B cell (primary cell): ENCODE data around the gene SLC16A2. TPM values are rescaled to one million over a fixed set of nuclear protein-coding genes. Genes with fewer than 3 reads are reported as not detected.

Source experiments
- ATAC-seq: fragments of 200-7000 bp; cut with Tn5 transposase; one replicate; pipeline ENCODE4 v1.10.0; 2021; ENCODE audit warnings: low read depth, mild to moderate bottlenecking, moderate number of reproducible peaks, moderate library complexity
- CTCF ChIA-PET: fragments of 350-600 bp; sonication (Branson Sonifier 250); formaldehyde crosslinking; loops from one replicate; lab custom pipeline; 2021; ENCODE audit warnings: antibody characterized with exemption, inconsistent platforms; lab: Charles Lee
- POLR2A ChIA-PET: fragments of 350-600 bp; sonication (Branson Sonifier 250); formaldehyde crosslinking; loops from one replicate; lab custom pipeline; 2021; ENCODE audit warnings: antibody characterized with exemption; lab: Charles Lee
- DNase-seq: peaks from one replicate; pipeline ENCODE4 v3.0.0; 2013
- H2AFZ ChIP-seq: 2 replicates; pipeline ENCODE4 v1.6.1; 2012; ENCODE audit warnings: mild to moderate bottlenecking, low read depth, low read length; ENCODE audit not compliant: insufficient read depth, poor library complexity, severe bottlenecking
- H3K27ac ChIP-seq, 2 donors: 1 replicate in 1 of 2; 2 replicates in 1 of 2; pipeline ENCODE4 v1.5.1; 2012 to 2013; ENCODE audit warnings: low read length in 2 of 2, mild to moderate bottlenecking in 2 of 2, moderate library complexity in 1 of 2
- H3K27me3 ChIP-seq, 4 experiments: fragments of 200-600 bp in 1 of 4; sonication (generic) in 1 of 4; replicated peaks in 1 of 4; 1 replicate in 2 of 4; 2 replicates in 2 of 4; pipeline versions ENCODE4 v1.6.1 to v1.7.0; 2013 to 2016; ENCODE audit warnings: low read length in 3 of 4, mild to moderate bottlenecking in 2 of 4, mixed read lengths in 1 of 4, moderate library complexity in 1 of 4; ENCODE audit not compliant: insufficient read depth in 4 of 4, control insufficient read depth in 3 of 4; ENCODE audit errors: control extremely low read depth in 1 of 4
- H3K36me3 ChIP-seq, 2 experiments: replicated peaks in 1 of 2; 1 replicate in 1 of 2; 2 replicates in 1 of 2; pipeline versions ENCODE4 v1.6.1 to v1.7.1; 2013; ENCODE audit warnings: low read length in 1 of 2; ENCODE audit not compliant: insufficient read depth in 2 of 2, control insufficient read depth in 1 of 2; ENCODE audit errors: control extremely low read depth in 1 of 2, extremely low read depth in 1 of 2
- H3K4me1 ChIP-seq, 2 donors: fragments of 200-600 bp in 1 of 2; sonication (generic) in 1 of 2; 1 replicate in 1 of 2; 2 replicates in 1 of 2; pipeline versions ENCODE4 v1.5.1 to v1.6.1; 2013 to 2017; ENCODE audit warnings: low read length in 2 of 2; ENCODE audit not compliant: control insufficient read depth in 2 of 2, insufficient read depth in 2 of 2
- H3K4me2 ChIP-seq: replicated peaks from 2 replicates; pipeline ENCODE3; 2012; ENCODE audit warnings: mild to moderate bottlenecking, low read depth, low read length; ENCODE audit not compliant: poor library complexity, severe bottlenecking
- H3K4me3 ChIP-seq, 5 experiments: fragments of 200-600 bp in 1 of 5; sonication (generic) in 1 of 5; 1 replicate in 3 of 5; 2 replicates in 2 of 5; pipeline versions ENCODE4 v1.5.1 to v1.7.0; 2011 to 2016; ENCODE audit warnings: low read length in 4 of 5, mild to moderate bottlenecking in 4 of 5, low read depth in 2 of 5, control low read depth in 1 of 5, moderate library complexity in 1 of 5; ENCODE audit not compliant: insufficient read depth in 1 of 5; ENCODE audit errors: control extremely low read depth in 1 of 5, extremely low read depth in 1 of 5
- H3K79me2 ChIP-seq: fragments of 200-600 bp; sonication (generic); one replicate; pipeline ENCODE4 v1.6.0; 2016; ENCODE audit warnings: low read length; ENCODE audit not compliant: control insufficient read depth, insufficient read depth
- H3K9ac ChIP-seq: fragments of 200-600 bp; sonication (generic); 2 replicates; pipeline ENCODE4 v1.6.1; 2017; ENCODE audit warnings: mild to moderate bottlenecking, low read length, moderate library complexity
- H3K9me3 ChIP-seq, 3 donors: one replicate each; pipeline versions ENCODE4 v1.6.1 to v1.7.1; 2013; ENCODE audit warnings: low read length in 2 of 3; ENCODE audit not compliant: control insufficient read depth in 2 of 3, insufficient read depth in 1 of 3; ENCODE audit errors: control extremely low read depth in 1 of 3
- H4K20me1 ChIP-seq: 2 replicates; pipeline ENCODE4 v1.6.0; 2012; ENCODE audit warnings: mild to moderate bottlenecking, low read length; ENCODE audit not compliant: insufficient read depth, control insufficient read depth, poor library complexity, severe bottlenecking
- H3K27ac Mint-ChIP-seq: one replicate; pipeline ENCODE4 v1.8.0; 2021; ENCODE audit warnings: mixed read lengths
- H3K27me3 Mint-ChIP-seq: one replicate; pipeline ENCODE4 v1.8.0; 2021; ENCODE audit warnings: mixed read lengths
- H3K4me1 Mint-ChIP-seq: one replicate; pipeline ENCODE4 v1.8.0; 2021; ENCODE audit warnings: mixed read lengths
- H3K4me3 Mint-ChIP-seq: one replicate; pipeline ENCODE4 v1.8.0; 2021; ENCODE audit warnings: mixed read lengths
- H3K9me3 Mint-ChIP-seq: one replicate; pipeline ENCODE4 v1.8.0; 2022; ENCODE audit warnings: mixed read lengths; ENCODE audit not compliant: insufficient read depth
- EZH2 ChIP-seq: IDR thresholded peaks from 2 replicates; pipeline ENCODE4 v1.6.1; 2012; ENCODE audit warnings: borderline replicate concordance, low read depth, mild to moderate bottlenecking, moderate library complexity, low read length; ENCODE audit not compliant: insufficient read depth, poor library complexity, severe bottlenecking
- WGBS: methylation state at CpG from one replicate; pipeline ENCODE4 v1.1.5; 2013; ENCODE audit warnings: missing lambda C conversion rate; ENCODE audit not compliant: insufficient coverage; 5-methylcytosine and 5-hydroxymethylcytosine counted together
- intact Hi-C: fragments of 100-400 bp; cut with micrococcal nuclease; formaldehyde crosslinking; loops from one replicate; pipeline ENCODE4 v1.10.0; 2022
- polyA plus RNA-seq: library from polyadenylated mRNA; depleted of rRNA; stranded (reverse); fragments of >200 nt; gene quantifications from 2 replicates; pipeline ENCODE4 v1.2.3, GENCODE V29; 2012
- total RNA-seq, 2 donors: library from RNA; stranded (reverse); fragments of 120-200 nt in 1 of 2; gene quantifications; 1 replicate in 1 of 2; 2 replicates in 1 of 2; pipeline versions ENCODE4 v1.2.3 to v1.2.4, GENCODE V29; 2013 to 2022
- TF ChIP-seq, protein P1 (sequence below): fragments of 200-600 bp; IDR thresholded peaks from one replicate; pipeline ENCODE4 v1.8.0; 2022; ENCODE audit warnings: antibody characterized with exemption, mild to moderate bottlenecking

Gene SLC16A2
- total and polyA plus RNA-seq, 2 donors (not counting 1 experiment from before 2014, with no cell fraction given) = not detected

GRCh38 chrX:74511704-74512103 is 90.4 kb downstream of the SLC16A2 start:
- CTCF ChIA-PET = no interaction called here
- Histone ChIP-seq H3K4me3 (no peak overlapping the region), H3K27me3 (no peaks in the 10 kb centered on the region), H3K36me3 (no peaks in the 10 kb centered on the region), H2AFZ (no peak overlapping the region), H3K9me3 (no peaks in the 10 kb centered on the region), H3K4me1 (peaks cover 0 to 4% of the 10 kb centered on the region in 2 donors), H3K9ac (no peak overlapping the region), H3K79me2 (no peaks in the 10 kb centered on the region), H3K27ac (no peak overlapping the region), H3K4me2 (no peak overlapping the region), H4K20me1 (no peaks in the 10 kb centered on the region)
- Mint-ChIP-seq H3K4me1 (peaks cover 2% of the 10 kb centered on the region), H3K4me3 (no peak overlapping the region), H3K9me3 (no peaks in the 10 kb centered on the region), H3K27ac (no peak overlapping the region), H3K27me3 (no peaks in the 10 kb centered on the region)
- 94% methylated on average over 2 of the region's 3 CpGs for WGBS
- intact Hi-C loops = no loop called here
- POLR2A ChIA-PET = no interaction called here
- DNase-seq = no peak
- ATAC-seq = no peak
- TF ChIP-seq, protein P1, sequence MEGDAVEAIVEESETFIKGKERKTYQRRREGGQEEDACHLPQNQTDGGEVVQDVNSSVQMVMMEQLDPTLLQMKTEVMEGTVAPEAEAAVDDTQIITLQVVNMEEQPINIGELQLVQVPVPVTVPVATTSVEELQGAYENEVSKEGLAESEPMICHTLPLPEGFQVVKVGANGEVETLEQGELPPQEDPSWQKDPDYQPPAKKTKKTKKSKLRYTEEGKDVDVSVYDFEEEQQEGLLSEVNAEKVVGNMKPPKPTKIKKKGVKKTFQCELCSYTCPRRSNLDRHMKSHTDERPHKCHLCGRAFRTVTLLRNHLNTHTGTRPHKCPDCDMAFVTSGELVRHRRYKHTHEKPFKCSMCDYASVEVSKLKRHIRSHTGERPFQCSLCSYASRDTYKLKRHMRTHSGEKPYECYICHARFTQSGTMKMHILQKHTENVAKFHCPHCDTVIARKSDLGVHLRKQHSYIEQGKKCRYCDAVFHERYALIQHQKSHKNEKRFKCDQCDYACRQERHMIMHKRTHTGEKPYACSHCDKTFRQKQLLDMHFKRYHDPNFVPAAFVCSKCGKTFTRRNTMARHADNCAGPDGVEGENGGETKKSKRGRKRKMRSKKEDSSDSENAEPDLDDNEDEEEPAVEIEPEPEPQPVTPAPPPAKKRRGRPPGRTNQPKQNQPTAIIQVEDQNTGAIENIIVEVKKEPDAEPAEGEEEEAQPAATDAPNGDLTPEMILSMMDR = no peak
- TF ChIP-seq EZH2 = no peak

- H3K4me3 ChIP-seq = no peak overlapping the region
- intact Hi-C loops = no loop called here
- ChIA-PET CTCF (interaction anchor here (1.5 kb wide), 1 partner anchor 21 kb away, joined by 3 read pairs; no protein-coding TSS in a partner anchor), POLR2A (no interaction called here)
- no peak overlapping the region for H3K9ac ChIP-seq
- no peaks in the 10 kb centered on the region for H3K4me1 ChIP-seq
- H3K9me3 ChIP-seq = no peaks in the 10 kb centered on the region
- no CpG with 5 or more reads among the region's 2 CpGs for WGBS
- no peaks in the 10 kb centered on the region for H3K79me2 ChIP-seq
- H3K27me3 ChIP-seq = no peaks in the 10 kb centered on the region
- H4K20me1 ChIP-seq = no peaks in the 10 kb centered on the region
- no peaks in the 10 kb centered on the region for H3K27me3 Mint-ChIP-seq
- H2AFZ ChIP-seq = no peak overlapping the region
- H3K4me3 Mint-ChIP-seq = no peak overlapping the region
- no peak overlapping the region for H3K4me2 ChIP-seq
- TF ChIP-seq, protein P1 = no peak
- TF ChIP-seq EZH2 = no peak
- no peaks in the 10 kb centered on the region for H3K36me3 ChIP-seq
- ATAC-seq (no peak), DNase-seq (no peak)
- no peak overlapping the region for H3K27ac ChIP-seq
- no peaks in the 10 kb centered on the region for H3K4me1 Mint-ChIP-seq
- no peaks in the 10 kb centered on the region for H3K9me3 Mint-ChIP-seq
- no peak overlapping the region for H3K27ac Mint-ChIP-seq
Measured at GRCh38 chrX:74514384-74514783, 93.1 kb downstream of the SLC16A2 start.
